ENCODE results near the gene RNF181. TPM values are rescaled to one million over a fixed set of nuclear protein-coding genes. Genes with fewer than 3 reads are reported as not detected.
A peak's percentile ranks its signal among the peaks of the same experiment; 100 is the strongest.
"Not testable (repeated sequence)": the region's sequence is repeated elsewhere in the genome, so short reads cannot be mapped to it uniquely, and the experiment has no call there.

The RNF181 gene
- total RNA-seq, 1 donor, result 213 TPM

DNA sequence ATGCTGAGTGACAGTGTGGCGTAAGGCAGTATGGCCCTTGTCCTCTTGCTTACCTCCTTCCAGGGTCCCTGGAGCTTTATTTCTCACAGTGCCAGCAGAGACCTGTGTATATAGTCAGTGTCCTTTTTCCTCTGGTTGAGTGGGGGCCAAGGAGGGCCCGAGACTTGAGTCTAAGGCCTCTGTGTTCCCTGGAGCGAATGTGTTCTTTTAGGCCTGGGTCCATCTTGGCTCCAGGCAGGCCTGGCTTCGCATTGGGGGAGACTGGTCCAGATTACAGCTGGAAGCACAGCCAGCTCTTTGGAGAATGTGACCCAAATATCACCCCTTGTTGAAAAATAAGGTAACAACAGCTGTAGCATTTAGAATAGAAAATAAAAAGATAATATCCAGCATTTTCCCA, 6.4 kb upstream of the RNF181 start:
- H3K4me3 ChIP-seq (ENCODE audit: low read depth, low read length), result no peak overlapping the region
- DNase-seq (ENCODE audit: low read depth), result no peak
- TF ChIP-seq, protein P1, sequence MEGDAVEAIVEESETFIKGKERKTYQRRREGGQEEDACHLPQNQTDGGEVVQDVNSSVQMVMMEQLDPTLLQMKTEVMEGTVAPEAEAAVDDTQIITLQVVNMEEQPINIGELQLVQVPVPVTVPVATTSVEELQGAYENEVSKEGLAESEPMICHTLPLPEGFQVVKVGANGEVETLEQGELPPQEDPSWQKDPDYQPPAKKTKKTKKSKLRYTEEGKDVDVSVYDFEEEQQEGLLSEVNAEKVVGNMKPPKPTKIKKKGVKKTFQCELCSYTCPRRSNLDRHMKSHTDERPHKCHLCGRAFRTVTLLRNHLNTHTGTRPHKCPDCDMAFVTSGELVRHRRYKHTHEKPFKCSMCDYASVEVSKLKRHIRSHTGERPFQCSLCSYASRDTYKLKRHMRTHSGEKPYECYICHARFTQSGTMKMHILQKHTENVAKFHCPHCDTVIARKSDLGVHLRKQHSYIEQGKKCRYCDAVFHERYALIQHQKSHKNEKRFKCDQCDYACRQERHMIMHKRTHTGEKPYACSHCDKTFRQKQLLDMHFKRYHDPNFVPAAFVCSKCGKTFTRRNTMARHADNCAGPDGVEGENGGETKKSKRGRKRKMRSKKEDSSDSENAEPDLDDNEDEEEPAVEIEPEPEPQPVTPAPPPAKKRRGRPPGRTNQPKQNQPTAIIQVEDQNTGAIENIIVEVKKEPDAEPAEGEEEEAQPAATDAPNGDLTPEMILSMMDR (IDR thresholded peaks at IDR 0.05; ENCODE audit: insufficient read depth, low read length), result no peak

DNA sequence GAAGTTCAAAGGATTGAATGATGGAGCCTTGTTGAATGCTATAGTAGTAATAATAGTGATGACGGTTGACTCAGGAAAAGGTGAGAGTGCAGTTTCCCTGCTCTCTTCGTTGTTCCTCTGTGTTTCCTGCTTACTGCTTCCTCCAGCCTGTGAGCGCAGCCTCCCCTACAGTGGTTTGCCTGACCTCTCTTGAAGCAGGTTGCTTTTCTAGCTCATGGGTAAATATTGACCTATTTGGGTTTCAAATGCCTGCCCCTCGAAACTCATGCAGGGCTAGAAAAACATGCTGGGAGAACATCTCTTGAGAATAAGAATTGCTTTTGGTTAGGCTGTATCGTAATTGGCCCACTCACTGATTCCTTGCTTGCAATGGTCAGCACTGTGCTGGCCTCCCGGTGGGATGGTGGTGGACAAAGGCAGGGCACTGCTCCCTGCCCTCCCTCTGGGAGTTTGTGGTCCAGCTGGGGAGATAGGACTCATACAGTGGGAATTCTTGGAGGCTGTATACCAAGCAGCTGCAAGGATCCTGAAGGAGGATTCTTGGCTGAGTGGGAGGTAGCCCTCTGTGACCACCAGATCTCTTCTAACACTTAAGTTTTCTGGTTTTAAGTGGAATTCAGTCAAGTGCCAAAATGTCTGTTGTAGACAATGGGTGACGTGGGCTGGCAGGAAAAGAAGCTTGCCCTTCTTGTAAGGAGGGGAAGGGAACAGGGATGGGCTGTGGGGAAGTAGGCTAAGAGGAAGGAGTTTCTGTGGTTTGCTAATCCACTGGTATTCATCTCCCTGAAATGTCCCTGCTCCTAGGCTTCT, 5.4 kb upstream of the RNF181 start:
- peak; percentile 100 for DNase-seq (ENCODE audit: low read depth)
- H3K4me3 ChIP-seq (ENCODE audit: low read depth, low read length), result no peak overlapping the region

DNA sequence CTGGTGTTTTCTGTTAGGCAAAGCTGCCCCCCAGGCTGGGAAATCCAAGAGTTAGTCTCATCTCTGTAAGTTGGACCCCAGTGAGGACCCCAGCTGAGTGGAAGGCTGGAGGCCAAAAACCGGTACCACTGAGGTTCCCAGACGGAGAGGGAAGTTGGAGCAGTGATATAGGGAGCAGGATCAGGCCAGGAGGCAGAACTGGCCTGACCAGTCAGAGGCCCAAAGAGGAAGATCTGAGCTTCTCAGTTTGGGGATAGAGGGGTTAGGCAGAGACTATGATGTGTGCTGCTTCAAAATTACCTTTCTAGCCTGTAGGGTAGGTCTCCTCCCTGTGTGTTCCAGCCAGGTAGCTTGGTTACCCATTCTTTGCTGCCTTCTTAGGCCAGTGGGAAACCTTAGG, 4.6 kb upstream of the RNF181 start:
- H3K4me3 ChIP-seq (ENCODE audit: low read depth, low read length), result peak overlapping the region; percentile 5
- no peak for DNase-seq (ENCODE audit: low read depth)
- TF ChIP-seq, protein P1 (IDR thresholded peaks at IDR 0.05; ENCODE audit: insufficient read depth, low read length), result no peak

More for the DNA sequence above, 5.4 kb upstream of the RNF181 start:
- TF ChIP-seq, protein P1 (IDR thresholded peaks at IDR 0.05; ENCODE audit: insufficient read depth, low read length), result no peak

DNA sequence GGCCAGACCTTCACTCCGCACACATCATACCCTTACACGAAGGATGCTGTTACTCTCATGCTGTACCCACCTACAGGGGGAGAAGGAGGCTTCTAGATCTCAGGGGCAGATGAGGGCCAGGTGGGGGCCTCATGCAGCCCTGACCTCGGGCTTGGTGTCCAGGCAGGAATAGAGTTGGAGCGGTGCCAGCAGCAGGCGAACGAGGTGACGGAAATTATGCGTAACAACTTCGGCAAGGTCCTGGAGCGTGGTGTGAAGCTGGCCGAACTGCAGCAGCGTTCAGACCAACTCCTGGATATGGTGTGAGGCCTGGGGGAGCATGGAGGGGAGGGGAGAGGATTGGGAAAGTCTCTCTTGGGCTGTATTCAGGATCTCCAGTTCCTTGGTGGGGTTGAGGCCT, 4.0 kb upstream of the RNF181 start:
- TF ChIP-seq, protein P1 (IDR thresholded peaks at IDR 0.05; ENCODE audit: insufficient read depth, low read length), result no peak
- H3K4me3 ChIP-seq (ENCODE audit: low read depth, low read length), result no peak overlapping the region
- no peak for DNase-seq (ENCODE audit: low read depth)

DNA sequence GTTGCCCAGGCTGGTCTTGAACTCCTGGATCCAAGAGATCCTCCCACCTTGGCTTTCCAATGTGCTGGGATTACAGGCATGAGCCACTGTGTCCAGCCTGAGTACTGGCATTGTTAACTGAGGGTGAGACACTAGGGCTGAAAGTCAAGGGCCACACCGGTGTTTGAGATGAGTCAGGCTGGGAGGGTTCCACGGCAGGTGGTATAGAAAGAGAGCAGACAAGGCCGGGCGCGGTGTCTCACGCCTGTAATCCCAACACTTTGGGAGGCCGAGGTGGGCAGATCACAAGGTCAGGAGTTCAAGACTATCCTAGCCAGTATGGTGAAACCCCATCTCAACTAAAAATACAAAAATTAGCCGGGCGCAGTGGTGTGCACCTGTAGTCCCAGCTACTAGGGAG, 3.2 kb upstream of the RNF181 start:
- not testable (repeated sequence) for DNase-seq (ENCODE audit: low read depth)

DNA sequence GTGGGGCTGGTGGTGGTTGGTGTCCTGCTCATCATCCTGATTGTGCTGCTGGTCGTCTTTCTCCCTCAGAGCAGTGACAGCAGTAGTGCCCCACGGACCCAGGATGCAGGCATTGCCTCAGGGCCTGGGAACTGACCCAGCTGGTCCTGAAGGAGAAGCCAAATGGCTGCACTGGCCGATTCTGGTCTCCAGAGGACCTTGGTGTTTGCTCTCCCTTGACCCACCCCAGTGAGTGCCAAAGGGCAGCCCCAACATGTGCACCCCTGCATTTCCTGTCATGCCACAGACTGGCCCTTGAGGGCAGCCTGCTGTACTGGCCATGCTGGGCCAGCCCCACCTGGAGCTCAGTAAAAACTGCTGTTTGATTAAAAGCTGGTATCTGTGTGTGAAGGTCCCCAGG, 2.5 kb upstream of the RNF181 start:
- no peak for DNase-seq (ENCODE audit: low read depth)
- TF ChIP-seq, protein P1 (IDR thresholded peaks at IDR 0.05; ENCODE audit: insufficient read depth, low read length), result no peak
- no peak overlapping the region for H3K4me3 ChIP-seq (ENCODE audit: low read depth, low read length)

More for the DNA sequence above, 3.2 kb upstream of the RNF181 start:
- H3K4me3 ChIP-seq (ENCODE audit: low read depth, low read length), result not testable (repeated sequence)

DNA sequence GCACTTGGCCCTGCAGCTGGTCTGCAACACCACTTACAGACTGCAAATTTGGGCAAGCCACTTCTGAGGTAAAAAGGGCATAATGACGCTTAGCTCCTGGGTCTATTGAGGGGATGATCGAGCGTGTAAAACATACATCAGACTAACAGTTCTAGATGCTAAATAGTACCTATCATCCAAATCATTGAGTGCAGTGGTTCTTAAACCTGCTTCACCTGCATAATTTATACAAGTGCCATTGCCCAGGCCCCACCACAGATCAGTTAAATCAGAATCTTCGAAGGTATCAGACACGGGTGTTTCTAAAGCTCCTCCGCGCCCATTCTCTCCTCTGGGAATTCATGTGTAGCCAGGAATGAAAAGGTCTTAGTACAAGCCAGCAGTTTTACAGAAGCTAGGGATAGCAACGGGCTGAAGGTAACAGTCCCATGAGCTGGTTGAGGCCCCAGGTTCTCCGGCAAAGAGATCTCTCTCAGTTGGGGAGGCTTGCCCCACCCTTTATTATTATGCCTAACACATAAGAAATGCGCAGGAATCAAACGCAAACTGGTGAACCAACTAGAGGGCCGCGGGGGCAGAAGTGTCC, 737 bp upstream of the RNF181 start:
- DNase-seq (ENCODE audit: low read depth), result no peak
- H3K4me3 ChIP-seq (ENCODE audit: low read depth, low read length), result peak overlapping the region; percentile 60
- TF ChIP-seq, protein P1 (IDR thresholded peaks at IDR 0.05; ENCODE audit: insufficient read depth, low read length), result no peak

Data from fibroblast of the aortic adventitia (primary cell).